Colonic mucosa (tissue), 4 donors: ENCODE measurements around the gene RTN3. TPM values are rescaled to one million over a fixed set of nuclear protein-coding genes. Genes with fewer than 3 reads are reported as not detected.

Source experiments
- DNase-seq: peaks from one replicate; pipeline ENCODE4 v3.0.0-alpha.2; 2020
- H3K27ac ChIP-seq: fragments of 200-600 bp; one replicate; pipeline ENCODE4 v1.8.0; 2021
- H3K27me3 ChIP-seq: fragments of 200-600 bp; one replicate; pipeline ENCODE4 v1.8.0; 2021
- H3K36me3 ChIP-seq: fragments of 200-600 bp; one replicate; pipeline ENCODE4 v1.8.0; 2021
- H3K4me1 ChIP-seq: fragments of 200-600 bp; one replicate; pipeline ENCODE4 v1.8.0; 2021; ENCODE audit warnings: mild to moderate bottlenecking
- H3K4me3 ChIP-seq: fragments of 200-600 bp; one replicate; pipeline ENCODE4 v1.8.0; 2021
- H3K9ac ChIP-seq, 2 donors: one replicate each; pipeline ENCODE4 v1.7.0; 2013; ENCODE audit warnings: control low read depth in 2 of 2, low read depth in 2 of 2, low read length in 2 of 2
- H3K9me3 ChIP-seq: fragments of 200-600 bp; one replicate; pipeline ENCODE4 v1.8.0; 2021
- intact Hi-C: fragments of 100-400 bp; cut with DNase I; formaldehyde crosslinking; loops from one replicate; pipeline ENCODE4 v1.14.1; 2022
- total RNA-seq, 2 donors: library from RNA; stranded (reverse); fragmentation: NEBNext Ultra II Directional in 1 of 2; extraction: Animal tissue kit (Norgen Biotek cat#: 25700) in 1 of 2; gene quantifications; one replicate each; pipeline ENCODE4 v1.2.1, GENCODE V29; 2021
- TF ChIP-seq, protein P1 (sequence below): fragments of 200-600 bp; IDR thresholded peaks from one replicate; pipeline ENCODE4 v1.8.0; 2022; ENCODE audit warnings: antibody characterized with exemption, mild to moderate bottlenecking
- donor health status: healthy.
- donor health status: DM: no; HTN: no; CAD: no.
- donor health status: DM: no; HTN: no; CAD: no.

The RTN3 gene
- total RNA-seq, 2 donors from 2014 or later, result 110 to 128 TPM

- Histone ChIP-seq H3K9me3 (no peaks in the 10 kb centered on the region), H3K4me1 (no peaks in the 10 kb centered on the region), H3K27ac (no peak overlapping the region), H3K27me3 (no peaks in the 10 kb centered on the region), H3K36me3 (no peaks in the 10 kb centered on the region), H3K4me3 (no peak overlapping the region), H3K9ac (no peak overlapping the region)
- TF ChIP-seq, protein P1, sequence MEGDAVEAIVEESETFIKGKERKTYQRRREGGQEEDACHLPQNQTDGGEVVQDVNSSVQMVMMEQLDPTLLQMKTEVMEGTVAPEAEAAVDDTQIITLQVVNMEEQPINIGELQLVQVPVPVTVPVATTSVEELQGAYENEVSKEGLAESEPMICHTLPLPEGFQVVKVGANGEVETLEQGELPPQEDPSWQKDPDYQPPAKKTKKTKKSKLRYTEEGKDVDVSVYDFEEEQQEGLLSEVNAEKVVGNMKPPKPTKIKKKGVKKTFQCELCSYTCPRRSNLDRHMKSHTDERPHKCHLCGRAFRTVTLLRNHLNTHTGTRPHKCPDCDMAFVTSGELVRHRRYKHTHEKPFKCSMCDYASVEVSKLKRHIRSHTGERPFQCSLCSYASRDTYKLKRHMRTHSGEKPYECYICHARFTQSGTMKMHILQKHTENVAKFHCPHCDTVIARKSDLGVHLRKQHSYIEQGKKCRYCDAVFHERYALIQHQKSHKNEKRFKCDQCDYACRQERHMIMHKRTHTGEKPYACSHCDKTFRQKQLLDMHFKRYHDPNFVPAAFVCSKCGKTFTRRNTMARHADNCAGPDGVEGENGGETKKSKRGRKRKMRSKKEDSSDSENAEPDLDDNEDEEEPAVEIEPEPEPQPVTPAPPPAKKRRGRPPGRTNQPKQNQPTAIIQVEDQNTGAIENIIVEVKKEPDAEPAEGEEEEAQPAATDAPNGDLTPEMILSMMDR, result no peak
- no peak for DNase-seq
- intact Hi-C loops, result no loop called here
Observed at GRCh38 chr11:63686926-63687325, 5.6 kb downstream of the RTN3 start.

DNA sequence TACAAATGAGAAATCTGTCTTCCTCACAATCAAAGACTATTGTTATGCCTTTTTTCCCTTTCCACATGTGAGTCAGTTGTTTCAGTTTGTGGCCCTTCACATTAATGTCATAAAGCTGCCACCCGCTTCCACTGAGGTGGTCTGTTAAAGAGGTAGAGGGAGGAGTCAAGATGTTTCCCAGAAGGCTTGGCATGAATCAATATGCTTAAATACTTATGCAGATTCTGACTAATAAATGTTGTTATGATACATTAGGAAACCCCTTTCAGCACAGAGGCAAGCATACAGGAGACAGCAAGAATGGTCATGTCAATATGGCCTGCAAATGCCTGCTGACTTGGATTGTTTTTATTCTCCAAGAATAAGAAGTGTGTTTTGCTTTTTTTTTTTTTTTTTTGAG, 6.5 kb downstream of the RTN3 start:
- Histone ChIP-seq H3K27me3 (no peaks in the 10 kb centered on the region), H3K9ac (no peak overlapping the region), H3K4me1 (no peaks in the 10 kb centered on the region), H3K4me3 (no peak overlapping the region), H3K9me3 (no peaks in the 10 kb centered on the region), H3K27ac (no peak overlapping the region), H3K36me3 (no peaks in the 10 kb centered on the region)
- intact Hi-C loops, result no loop called here
- DNase-seq, result no peak
- TF ChIP-seq, protein P1, result no peak

DNA sequence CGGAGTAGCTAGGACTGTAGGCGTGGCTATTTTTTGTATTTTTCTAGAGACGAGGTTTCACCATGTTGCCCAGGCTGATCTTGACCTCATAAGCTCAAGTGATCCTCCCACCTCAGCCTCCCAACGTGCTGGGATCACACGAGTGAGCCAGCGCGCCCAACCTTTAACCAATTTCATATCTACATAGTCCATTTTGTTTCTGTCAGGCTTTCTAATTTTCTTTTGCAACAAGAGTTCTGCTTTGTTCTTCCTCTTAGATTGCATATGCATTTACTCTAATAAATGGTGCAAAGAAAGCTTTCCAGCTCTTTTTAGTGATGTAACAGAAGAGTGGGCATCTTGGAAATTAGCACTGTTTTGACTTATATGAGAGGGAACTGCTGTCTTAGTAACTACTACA, 13.3 kb downstream of the RTN3 start:
- no peaks in the 10 kb centered on the region for H3K9me3 ChIP-seq
- H3K4me1 ChIP-seq, result no peaks in the 10 kb centered on the region
- DNase-seq, result no peak
- no peak overlapping the region for H3K4me3 ChIP-seq
- TF ChIP-seq, protein P1, result no peak
- no peaks in the 10 kb centered on the region for H3K27me3 ChIP-seq
- intact Hi-C loops, result no loop called here
- H3K36me3 ChIP-seq, result no peaks in the 10 kb centered on the region
- no peak overlapping the region for H3K27ac ChIP-seq
- H3K9ac ChIP-seq, result no peak overlapping the region

- Histone ChIP-seq H3K9ac (peak overlapping the region in 1 of 2 donors; percentile 9), H3K9me3 (no peaks in the 10 kb centered on the region), H3K4me1 (no peaks in the 10 kb centered on the region), H3K27me3 (no peaks in the 10 kb centered on the region), H3K27ac (peak overlapping the region; percentile 14), H3K36me3 (no peaks in the 10 kb centered on the region), H3K4me3 (no peak overlapping the region)
- peak; percentile 42 for DNase-seq
- intact Hi-C loops, result no loop called here
- TF ChIP-seq, protein P1, result no peak
Observed at GRCh38 chr11:63698976-63699733, 17.9 kb downstream of the RTN3 start.

- no peaks in the 10 kb centered on the region for H3K9me3 ChIP-seq
- H3K27me3 ChIP-seq, result no peaks in the 10 kb centered on the region
- H3K27ac ChIP-seq, result peak overlapping the region; percentile 14
- no peak for DNase-seq
- no peaks in the 10 kb centered on the region for H3K4me1 ChIP-seq
- H3K36me3 ChIP-seq, result no peaks in the 10 kb centered on the region
- no peak overlapping the region for H3K4me3 ChIP-seq
- intact Hi-C loops, result no loop called here
- TF ChIP-seq, protein P1, result no peak
- H3K9ac ChIP-seq, result no peak overlapping the region
Observed at GRCh38 chr11:63699896-63700295, 18.6 kb downstream of the RTN3 start.
